NCI-H1694 treated with DMSO at 0.1 percent for 48 hours (cell line): ENCODE measurements around the gene ABI3BP.
"Not testable (repeated sequence)": the region's sequence is repeated elsewhere in the genome, so short reads cannot be mapped to it uniquely, and the experiment has no call there.

Experiments
- DNase-seq: peaks from one replicate; lab custom pipeline; 2025; lab: John Stamatoyannopoulos, UW

Gene ABI3BP

GRCh38 chr3:100993309-100993708, at the start of gene ABI3BP:
TSS of gene ABI3BP (minus strand) at chr3:100993421. CDS start at chr3:100993384, 37 bp downstream.
- DNase-seq = no peak

GRCh38 chr3:101039285-101039684, 46.1 kb upstream of the ABI3BP start:
- no peak for DNase-seq

GRCh38 chr3:101038880-101039279, 45.7 kb upstream of the ABI3BP start:
- no peak for DNase-seq

- no peak for DNase-seq
Measured at GRCh38 chr3:101038393-101038792, 45.2 kb upstream of the ABI3BP start.

GRCh38 chr3:101037613-101038012, 44.4 kb upstream of the ABI3BP start:
- DNase-seq = no peak

GRCh38 chr3:101036676-101037075, 43.5 kb upstream of the ABI3BP start:
- DNase-seq = no peak

GRCh38 chr3:101036213-101036618, 43.0 kb upstream of the ABI3BP start:
- DNase-seq = no peak

- no peak for DNase-seq
Measured at GRCh38 chr3:101027286-101027685, 34.1 kb upstream of the ABI3BP start.

- DNase-seq = no peak
Measured at GRCh38 chr3:101026881-101027280, 33.7 kb upstream of the ABI3BP start.

GRCh38 chr3:101026244-101026643, 33.0 kb upstream of the ABI3BP start:
- DNase-seq = no peak

- DNase-seq = no peak
Measured at GRCh38 chr3:101020351-101021015, 27.3 kb upstream of the ABI3BP start.

GRCh38 chr3:101017017-101017416, 23.8 kb upstream of the ABI3BP start:
- no peak for DNase-seq

- DNase-seq = not testable (repeated sequence)
Measured at GRCh38 chr3:101012312-101012711, 19.1 kb upstream of the ABI3BP start.

- DNase-seq = no peak
Measured at GRCh38 chr3:101011136-101011535, 17.9 kb upstream of the ABI3BP start.

GRCh38 chr3:101010296-101010695, 17.1 kb upstream of the ABI3BP start:
- no peak for DNase-seq

- no peak for DNase-seq
Measured at GRCh38 chr3:101009386-101009785, 16.2 kb upstream of the ABI3BP start.

- DNase-seq = no peak
Measured at GRCh38 chr3:100999160-100999559, 5.9 kb upstream of the ABI3BP start.

- DNase-seq = no peak
Measured at GRCh38 chr3:100994809-100995208, 1.6 kb upstream of the ABI3BP start.

- no peak for DNase-seq
Measured at GRCh38 chr3:100994187-100994586, 966 bp upstream of the ABI3BP start.

- DNase-seq = no peak
Measured at GRCh38 chr3:100992231-100993012, 799 bp downstream of the ABI3BP start.

- no peak for DNase-seq
Measured at GRCh38 chr3:100988080-100988479, 5.1 kb downstream of the ABI3BP start.

GRCh38 chr3:100984308-100984707, 8.9 kb downstream of the ABI3BP start:
- DNase-seq = no peak

- DNase-seq = no peak
Measured at GRCh38 chr3:100982710-100983109, 10.5 kb downstream of the ABI3BP start.
